ENCODE data around the gene EML5. TPM values are rescaled to one million over a fixed set of nuclear protein-coding genes. Genes with fewer than 3 reads are reported as not detected.

EML5 gene
- polyA plus RNA-seq, 3 donors: not detected

GRCh38 chr14:88597038-88597437 lies 195.7 kb downstream of the EML5 start:
- H3K79me2 ChIP-seq (ENCODE audit: insufficient read depth, low read length): no peaks in the 10 kb centered on the region
- no peaks in the 10 kb centered on the region for H3K4me1 ChIP-seq (ENCODE audit: control insufficient read depth in 1 of 2, insufficient read depth in 2 of 2, low read length in 2 of 2)
- H3K4me3 ChIP-seq (replicated peaks in 1 of 3; ENCODE audit: low read depth in 2 of 3, low read length in 3 of 3): no peak overlapping the region
- no peaks in the 10 kb centered on the region for H3K9me3 ChIP-seq (replicated peaks in 1 of 2; ENCODE audit: control insufficient read depth in 1 of 2, insufficient read depth in 1 of 2, low read length in 2 of 2)
- H3K27ac Mint-ChIP-seq: peak overlapping the region in 2 of 7 donors; percentile 55 to 68
- no peak overlapping the region for H3K4me2 ChIP-seq (replicated peaks; ENCODE audit: extremely low read depth, low read length, poor library complexity, severe bottlenecking)
- no peaks in the 10 kb centered on the region for H3K27me3 ChIP-seq (ENCODE audit: control insufficient read depth in 2 of 2, insufficient read depth in 2 of 2, low read length in 2 of 2)
- peaks cover 3% of the 10 kb centered on the region for H3K4me1 Mint-ChIP-seq
- 95% methylated on average over 3 of the region's 4 CpGs for WGBS (ENCODE audit: insufficient coverage)
- H3K36me3 Mint-ChIP-seq: peaks cover 65 to 80% of the 10 kb centered on the region in 2 donors
- no peak overlapping the region for H3K4me3 Mint-ChIP-seq
- no peak overlapping the region for H3K27ac ChIP-seq (ENCODE audit: low read depth in 1 of 2, low read length in 2 of 2)
- H3K9me3 Mint-ChIP-seq: no peaks in the 10 kb centered on the region
- H3K9ac ChIP-seq (ENCODE audit: insufficient read depth, low read length, poor library complexity, severe bottlenecking): no peak overlapping the region
- no peak overlapping the region for H2AFZ ChIP-seq (ENCODE audit: insufficient read depth, low read depth, low read length, poor library complexity, severe bottlenecking)
- DNase-seq: no peak
- intact Hi-C loops (cut with micrococcal nuclease): no loop called here
- peaks cover 47 to 97% of the 10 kb centered on the region in 2 donors for H3K36me3 ChIP-seq (replicated peaks in 1 of 2; ENCODE audit: control insufficient read depth in 1 of 2, insufficient read depth in 2 of 2, low read length in 2 of 2)
- H3K27me3 Mint-ChIP-seq (ENCODE audit: low read depth in 3 of 3): no peaks in the 10 kb centered on the region
- no peak for TF ChIP-seq CTCF (IDR thresholded peaks at IDR 0.05)
- no peaks in the 10 kb centered on the region for H4K20me1 ChIP-seq (ENCODE audit: insufficient read depth, low read length)

- H3K27ac ChIP-seq (ENCODE audit: low read depth in 1 of 2, low read length in 2 of 2): no peak overlapping the region
- no peak for TF ChIP-seq CTCF (IDR thresholded peaks at IDR 0.05)
- no peaks in the 10 kb centered on the region for H3K9me3 Mint-ChIP-seq
- no peaks in the 10 kb centered on the region for H3K79me2 ChIP-seq (ENCODE audit: insufficient read depth, low read length)
- H3K4me2 ChIP-seq (replicated peaks; ENCODE audit: extremely low read depth, low read length, poor library complexity, severe bottlenecking): no peak overlapping the region
- peaks cover 55 to 79% of the 10 kb centered on the region in 2 donors for H3K36me3 Mint-ChIP-seq
- peak overlapping the region in 1 of 7 donors; percentile 45 for H3K27ac Mint-ChIP-seq
- H3K9me3 ChIP-seq (replicated peaks in 1 of 2; ENCODE audit: control insufficient read depth in 1 of 2, insufficient read depth in 1 of 2, low read length in 2 of 2): no peaks in the 10 kb centered on the region
- H3K4me3 ChIP-seq (replicated peaks in 1 of 3; ENCODE audit: low read depth in 2 of 3, low read length in 3 of 3): no peak overlapping the region
- DNase-seq: no peak
- H4K20me1 ChIP-seq (ENCODE audit: insufficient read depth, low read length): no peaks in the 10 kb centered on the region
- H3K4me1 Mint-ChIP-seq: peaks cover 3% of the 10 kb centered on the region
- H3K27me3 ChIP-seq (ENCODE audit: control insufficient read depth in 2 of 2, insufficient read depth in 2 of 2, low read length in 2 of 2): no peaks in the 10 kb centered on the region
- H2AFZ ChIP-seq (ENCODE audit: insufficient read depth, low read depth, low read length, poor library complexity, severe bottlenecking): no peak overlapping the region
- no peaks in the 10 kb centered on the region for H3K4me1 ChIP-seq (ENCODE audit: control insufficient read depth in 1 of 2, insufficient read depth in 2 of 2, low read length in 2 of 2)
- no peak overlapping the region for H3K4me3 Mint-ChIP-seq
- H3K9ac ChIP-seq (ENCODE audit: insufficient read depth, low read length, poor library complexity, severe bottlenecking): no peak overlapping the region
- H3K36me3 ChIP-seq (replicated peaks in 1 of 2; ENCODE audit: control insufficient read depth in 1 of 2, insufficient read depth in 2 of 2, low read length in 2 of 2): peaks cover 30 to 94% of the 10 kb centered on the region in 2 donors
- no CpG with 5 or more reads among the region's 1 CpG for WGBS (ENCODE audit: insufficient coverage)
- H3K27me3 Mint-ChIP-seq (ENCODE audit: low read depth in 3 of 3): no peaks in the 10 kb centered on the region
- intact Hi-C loops (cut with micrococcal nuclease): no loop called here
Measured at GRCh38 chr14:88592031-88592430, 200.7 kb downstream of the EML5 start.
